Sigmoid colon (tissue), 7 donors: ENCODE results near the gene TMEM235. TPM values are rescaled to one million over a fixed set of nuclear protein-coding genes. Genes with fewer than 3 reads are reported as not detected.

Source experiments
- DNase-seq: peaks from one replicate; pipeline ENCODE4 v3.0.0-alpha.2; 2019
- H3K27ac ChIP-seq, 4 donors: fragments of 200-600 bp; sonication (generic); one replicate each; pipeline ENCODE4 v1.5.1; 2016 to 2019; ENCODE audit warnings: mild to moderate bottlenecking in 1 of 4
- H3K27me3 ChIP-seq, 3 donors: fragments of 200-600 bp; sonication (generic); one replicate each; pipeline ENCODE4 v1.5.1; 2019; ENCODE audit warnings: mild to moderate bottlenecking in 1 of 3
- H3K36me3 ChIP-seq, 4 donors: fragments of 200-600 bp; sonication (generic); one replicate each; pipeline ENCODE4 v1.5.1; 2016 to 2019
- H3K4me1 ChIP-seq, 4 donors: fragments of 200-600 bp; sonication (generic); one replicate each; pipeline ENCODE4 v1.5.1; 2017 to 2019
- H3K4me3 ChIP-seq, 4 donors: fragments of 200-600 bp; sonication (generic); one replicate each; pipeline ENCODE4 v1.5.1; 2017 to 2019; ENCODE audit warnings: mild to moderate bottlenecking in 2 of 4, moderate library complexity in 1 of 4
- H3K9me3 ChIP-seq, 4 donors: fragments of 200-600 bp in 3 of 4; sonication (generic) in 3 of 4; one replicate each; pipeline versions ENCODE4 v1.5.1 to v1.6.1; 2013 to 2019
- EP300 ChIP-seq, 4 donors: sonication (generic); formaldehyde crosslinking; IDR thresholded peaks; one replicate each; pipeline ENCODE4 v1.6.1; 2017; ENCODE audit warnings: antibody characterized with exemption in 4 of 4
- POLR2A ChIP-seq, 2 donors: fragments of 450-650 bp; IDR thresholded peaks; one replicate each; pipeline ENCODE4 v1.6.1; 2016; ENCODE audit warnings: antibody characterized with exemption in 2 of 2, mild to moderate bottlenecking in 2 of 2, moderate library complexity in 2 of 2
- POLR2AphosphoS5 ChIP-seq, 4 donors: sonication (generic); formaldehyde crosslinking; IDR thresholded peaks; one replicate each; pipeline ENCODE4 v1.6.1; 2017; ENCODE audit warnings: antibody characterized with exemption in 4 of 4
- WGBS, 2 donors: extraction: QIAGEN DNeasy Blood & Tissue Kit; methylation state at CpG; one replicate each; pipeline ENCODE4 v1.1.7; 2013; 5-methylcytosine and 5-hydroxymethylcytosine counted together
- intact Hi-C: fragments of 100-400 bp; cut with DNase I; formaldehyde crosslinking; loops from one replicate; pipeline ENCODE4 v1.15.1; 2023
- polyA plus RNA-seq, 3 donors: library from polyadenylated mRNA; stranded (reverse); fragments of 200-250 nt; gene quantifications; one replicate each; pipeline ENCODE4 v1.2.3, GENCODE V29; 2013
- total RNA-seq, 4 donors: library from RNA; depleted of rRNA; stranded (reverse); fragments of >200 nt; gene quantifications; one replicate each; pipeline ENCODE4 v1.1.0, GENCODE V29; 2016
- TF ChIP-seq, protein P1 (sequence below), 4 experiments: fragments of 450-650 bp in 3 of 4; fragments of 200-600 bp in 1 of 4; IDR thresholded peaks; one replicate each; pipeline ENCODE4 v1.5.1; 2016 to 2019; ENCODE audit warnings: antibody characterized with exemption in 4 of 4, mild to moderate bottlenecking in 3 of 4, moderate library complexity in 2 of 4
- donor health status: healthy with polysubstance abuse.
- donor health status: Bipolar disorder and iron deficiency.
- donor health status: healthy.

The TMEM235 gene
- total and polyA plus RNA-seq, 7 donors = 0.04 TPM; not detected in 6

DNA sequence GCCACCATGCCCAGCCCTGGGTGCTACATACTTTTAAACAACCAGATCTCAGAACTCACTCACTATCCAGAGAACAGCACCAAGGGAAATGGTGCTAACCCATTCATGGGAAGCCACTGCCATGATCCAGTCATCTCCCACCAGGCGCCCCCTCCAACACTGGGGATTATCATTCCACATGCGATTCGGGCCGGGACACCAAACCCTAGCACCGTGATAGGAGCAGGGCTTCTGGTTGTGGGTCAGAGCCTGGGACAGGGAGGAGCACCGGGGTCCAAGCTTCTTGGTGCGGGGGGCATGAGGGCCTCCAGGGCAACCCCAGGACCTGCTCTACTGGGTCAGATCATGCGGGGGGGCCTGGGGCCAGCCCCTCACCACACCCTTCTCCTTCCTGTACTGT is 4.5 kb downstream of the TMEM235 start:
- H3K27me3 ChIP-seq = peaks cover 13 to 23% (median 21%) of the 10 kb centered on the region in 3 donors
- 86 to 89% methylated on average over 8 of the region's 8 CpGs for WGBS, 2 donors
- H3K36me3 ChIP-seq = no peaks in the 10 kb centered on the region
- H3K9me3 ChIP-seq = no peaks in the 10 kb centered on the region
- no peak overlapping the region for H3K27ac ChIP-seq
- no peak overlapping the region for H3K4me3 ChIP-seq
- no peak for TF ChIP-seq POLR2AphosphoS5 (IDR thresholded peaks at IDR 0.05)
- TF ChIP-seq, protein P1, sequence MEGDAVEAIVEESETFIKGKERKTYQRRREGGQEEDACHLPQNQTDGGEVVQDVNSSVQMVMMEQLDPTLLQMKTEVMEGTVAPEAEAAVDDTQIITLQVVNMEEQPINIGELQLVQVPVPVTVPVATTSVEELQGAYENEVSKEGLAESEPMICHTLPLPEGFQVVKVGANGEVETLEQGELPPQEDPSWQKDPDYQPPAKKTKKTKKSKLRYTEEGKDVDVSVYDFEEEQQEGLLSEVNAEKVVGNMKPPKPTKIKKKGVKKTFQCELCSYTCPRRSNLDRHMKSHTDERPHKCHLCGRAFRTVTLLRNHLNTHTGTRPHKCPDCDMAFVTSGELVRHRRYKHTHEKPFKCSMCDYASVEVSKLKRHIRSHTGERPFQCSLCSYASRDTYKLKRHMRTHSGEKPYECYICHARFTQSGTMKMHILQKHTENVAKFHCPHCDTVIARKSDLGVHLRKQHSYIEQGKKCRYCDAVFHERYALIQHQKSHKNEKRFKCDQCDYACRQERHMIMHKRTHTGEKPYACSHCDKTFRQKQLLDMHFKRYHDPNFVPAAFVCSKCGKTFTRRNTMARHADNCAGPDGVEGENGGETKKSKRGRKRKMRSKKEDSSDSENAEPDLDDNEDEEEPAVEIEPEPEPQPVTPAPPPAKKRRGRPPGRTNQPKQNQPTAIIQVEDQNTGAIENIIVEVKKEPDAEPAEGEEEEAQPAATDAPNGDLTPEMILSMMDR (IDR thresholded peaks at IDR 0.05) = no peak
- no peak for TF ChIP-seq POLR2A (IDR thresholded peaks at IDR 0.05)
- TF ChIP-seq EP300 (IDR thresholded peaks at IDR 0.05) = no peak
- intact Hi-C loops = no loop called here
- DNase-seq = no peak
- H3K4me1 ChIP-seq = peaks cover 0 to 9% (median 2%) of the 10 kb centered on the region in 4 donors

DNA sequence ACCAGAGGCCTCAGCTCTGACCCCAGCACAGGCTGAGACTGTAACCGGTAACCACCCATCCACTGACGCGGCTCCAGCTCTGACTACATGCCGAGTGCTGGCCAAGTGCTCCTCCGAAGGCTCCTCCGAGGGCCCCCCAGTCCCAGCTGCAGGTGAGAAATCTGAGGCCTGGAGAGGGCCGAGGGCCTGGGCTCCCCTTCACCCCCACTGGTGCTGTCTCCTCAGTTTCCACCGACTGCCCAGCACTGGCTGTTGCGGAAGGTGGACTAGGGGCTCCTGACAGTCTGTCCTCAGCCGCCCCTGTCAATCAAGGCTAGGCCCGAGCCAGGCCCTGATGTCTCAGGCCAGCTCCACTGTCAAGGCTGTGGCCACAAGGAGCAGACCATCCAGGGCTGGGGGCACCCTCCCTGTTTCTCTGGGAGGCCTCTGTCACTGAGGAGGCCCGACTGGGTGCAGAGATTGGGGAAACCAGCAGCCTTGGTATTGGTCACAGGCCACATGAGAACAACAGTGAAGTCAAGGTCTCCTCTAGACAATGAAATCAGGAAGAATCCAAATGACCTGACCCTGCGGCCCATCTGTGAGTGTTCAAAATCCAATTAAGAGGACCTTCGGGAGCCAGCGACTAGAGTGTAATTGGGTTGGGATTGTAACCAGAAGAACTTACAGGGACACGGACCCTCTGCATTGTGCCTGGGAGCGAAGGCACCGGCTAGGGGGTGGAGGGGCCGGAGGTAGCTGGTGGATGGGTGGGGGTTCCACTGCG is 5.1 kb downstream of the TMEM235 start:
- Histone ChIP-seq H3K27ac (no peak overlapping the region), H3K36me3 (no peaks in the 10 kb centered on the region), H3K27me3 (peaks cover 7 to 17% (median 14%) of the 10 kb centered on the region in 3 donors), H3K4me1 (peaks cover 0 to 9% (median under 1%) of the 10 kb centered on the region in 4 donors), H3K4me3 (no peak overlapping the region), H3K9me3 (no peaks in the 10 kb centered on the region)
- no peak for DNase-seq
- WGBS, 2 donors = 95% methylated on average over 20 of the region's 20 CpGs
- intact Hi-C loops = no loop called here
- TF ChIP-seq, protein P1 (IDR thresholded peaks at IDR 0.05) = no peak
- TF ChIP-seq POLR2A (IDR thresholded peaks at IDR 0.05) = no peak
- TF ChIP-seq EP300 (IDR thresholded peaks at IDR 0.05) = no peak
- TF ChIP-seq POLR2AphosphoS5 (IDR thresholded peaks at IDR 0.05) = no peak

DNA sequence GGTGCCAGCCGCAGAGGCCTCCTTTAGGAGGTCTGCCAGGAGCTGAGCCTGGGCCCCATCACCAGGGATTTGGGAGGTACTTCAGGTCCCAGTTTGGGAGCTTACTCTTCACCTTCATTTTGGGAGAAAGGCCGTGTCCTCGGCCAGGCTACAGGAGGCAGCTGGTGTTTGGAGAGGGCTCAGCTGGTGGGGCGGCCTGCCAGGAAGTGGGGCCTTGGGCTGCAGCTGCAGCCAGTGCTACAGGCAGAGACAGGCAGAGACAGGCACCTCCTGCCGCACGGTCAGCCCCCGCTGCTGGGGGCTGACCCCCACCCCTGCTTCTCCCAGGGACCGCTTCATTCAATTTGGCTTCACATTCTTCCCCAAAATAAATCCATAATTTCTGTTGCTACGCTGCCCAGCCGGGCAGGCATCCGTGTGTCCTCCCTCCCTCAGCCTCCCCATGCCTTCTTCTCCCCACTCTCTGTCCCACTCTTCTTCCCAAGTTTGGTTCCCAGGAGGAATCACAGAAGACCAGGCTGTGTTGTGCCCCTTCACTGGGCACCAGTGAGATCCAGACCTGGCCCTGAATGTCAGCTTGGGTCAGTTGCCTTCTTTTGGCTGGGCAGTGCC is 6.1 kb downstream of the TMEM235 start:
- peaks cover 0 to 7% (median 7%) of the 10 kb centered on the region in 3 donors for H3K27me3 ChIP-seq
- H3K4me3 ChIP-seq = no peak overlapping the region
- TF ChIP-seq EP300 (IDR thresholded peaks at IDR 0.05) (no peak), POLR2A (IDR thresholded peaks at IDR 0.05) (no peak), POLR2AphosphoS5 (IDR thresholded peaks at IDR 0.05) (no peak)
- TF ChIP-seq, protein P1 (IDR thresholded peaks at IDR 0.05) = no peak
- 65 to 85% methylated on average over 11 of the region's 11 CpGs for WGBS, 2 donors
- H3K4me1 ChIP-seq = peaks cover 0 to 4% (median 0%) of the 10 kb centered on the region in 4 donors
- no peaks in the 10 kb centered on the region for H3K9me3 ChIP-seq
- intact Hi-C loops = no loop called here
- DNase-seq = no peak
- H3K27ac ChIP-seq = no peak overlapping the region
- no peaks in the 10 kb centered on the region for H3K36me3 ChIP-seq

DNA sequence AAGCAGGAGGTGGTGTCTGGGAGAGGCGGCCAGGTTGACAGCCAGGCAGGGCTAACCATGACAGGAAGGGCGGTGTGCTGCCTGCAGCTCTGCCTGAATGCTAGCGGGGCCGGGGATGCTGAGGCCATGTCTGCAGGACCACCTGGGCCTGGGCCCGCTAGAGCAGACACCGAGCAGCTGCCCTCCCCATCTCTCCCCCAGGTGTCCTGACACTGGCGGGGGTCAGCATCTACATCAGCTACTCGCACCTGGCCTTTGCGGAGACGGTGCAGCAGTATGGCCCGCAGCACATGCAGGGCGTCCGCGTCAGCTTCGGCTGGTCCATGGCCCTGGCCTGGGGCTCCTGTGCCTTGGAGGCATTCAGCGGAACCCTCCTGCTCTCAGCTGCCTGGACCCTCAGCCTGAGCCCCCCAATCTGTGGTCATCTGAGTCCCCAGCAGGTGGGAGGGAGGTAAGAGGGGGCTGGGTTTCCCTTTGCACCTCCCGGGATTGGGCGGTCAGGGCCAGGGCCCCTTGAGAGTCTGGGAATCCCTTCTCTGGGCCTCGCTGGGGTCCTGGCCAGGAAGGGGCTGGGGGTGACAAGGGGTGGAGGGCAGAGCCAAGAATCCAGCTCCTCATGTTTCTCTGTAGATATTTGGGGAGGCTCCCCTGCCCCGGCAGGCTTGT is 7.5 kb downstream of the TMEM235 start:
- intact Hi-C loops = no loop called here
- Histone ChIP-seq H3K4me1 (peaks cover 0 to 4% (median 0%) of the 10 kb centered on the region in 4 donors), H3K27ac (no peak overlapping the region), H3K9me3 (no peaks in the 10 kb centered on the region), H3K4me3 (no peak overlapping the region), H3K36me3 (no peaks in the 10 kb centered on the region), H3K27me3 (no peaks in the 10 kb centered on the region)
- no peak for DNase-seq
- 85 to 87% methylated on average over 20 of the region's 20 CpGs for WGBS, 2 donors
- TF ChIP-seq POLR2AphosphoS5 (IDR thresholded peaks at IDR 0.05) = no peak
- TF ChIP-seq, protein P1 (IDR thresholded peaks at IDR 0.05) = no peak
- TF ChIP-seq POLR2A (IDR thresholded peaks at IDR 0.05) = no peak
- TF ChIP-seq EP300 (IDR thresholded peaks at IDR 0.05) = no peak
